Endodermal cell (in vitro differentiated cells): ENCODE data around the gene HEPHL1. TPM values are rescaled to one million over a fixed set of nuclear protein-coding genes. Genes with fewer than 3 reads are reported as not detected.

Experiments
- DNase-seq: peaks from one replicate; pipeline ENCODE4 v3.0.0-alpha.2; 2017
- H3K27ac ChIP-seq: 2 replicates; pipeline ENCODE4 v1.5.1; 2013; ENCODE audit warnings: mild to moderate bottlenecking, low read depth, low read length, moderate library complexity
- H3K27me3 ChIP-seq: 2 replicates; pipeline ENCODE4 v1.6.1; 2013; ENCODE audit warnings: mild to moderate bottlenecking, low read length, moderate library complexity; ENCODE audit not compliant: insufficient read depth, control insufficient read depth, poor library complexity, severe bottlenecking
- H3K36me3 ChIP-seq: 2 replicates; pipeline ENCODE4 v1.7.0; 2013; ENCODE audit warnings: mild to moderate bottlenecking, low read length, moderate library complexity; ENCODE audit not compliant: control insufficient read depth, insufficient read depth
- H3K4me1 ChIP-seq: one replicate; pipeline ENCODE4 v1.7.0; 2013; ENCODE audit warnings: low read length; ENCODE audit not compliant: control insufficient read depth, insufficient read depth
- H3K4me3 ChIP-seq: 2 replicates; pipeline ENCODE4 v1.5.1; 2013; ENCODE audit warnings: mild to moderate bottlenecking, low read length, moderate library complexity
- H3K9ac ChIP-seq: 2 replicates; pipeline ENCODE4 v1.6.1; 2013; ENCODE audit warnings: mild to moderate bottlenecking, low read length, moderate library complexity; ENCODE audit not compliant: poor library complexity, severe bottlenecking; ENCODE audit errors: extremely low read depth
- H3K9me3 ChIP-seq: 2 replicates; pipeline ENCODE4 v1.6.1; 2013; ENCODE audit warnings: mild to moderate bottlenecking, low read length, moderate library complexity; ENCODE audit not compliant: control insufficient read depth
- H3K27ac Mint-ChIP-seq: 2 replicates; pipeline ENCODE4 v1.8.0; 2020; ENCODE audit warnings: mixed read lengths
- H3K27me3 Mint-ChIP-seq: 2 replicates; pipeline ENCODE4 v1.8.0; 2021; ENCODE audit warnings: mild to moderate bottlenecking, mixed read lengths; ENCODE audit not compliant: insufficient read depth
- H3K36me3 Mint-ChIP-seq: 2 replicates; pipeline ENCODE4 v1.8.0; 2020; ENCODE audit warnings: low read depth, mixed read lengths
- H3K4me1 Mint-ChIP-seq: 2 replicates; pipeline ENCODE4 v1.8.0; 2020; ENCODE audit warnings: mixed read lengths
- H3K4me3 Mint-ChIP-seq: 2 replicates; pipeline ENCODE4 v1.8.0; 2020; ENCODE audit warnings: mild to moderate bottlenecking, moderate library complexity, mixed read lengths
- H3K9me3 Mint-ChIP-seq: 2 replicates; pipeline ENCODE4 v1.8.0; 2020; ENCODE audit warnings: mild to moderate bottlenecking, mixed read lengths
- CTCF ChIP-seq: fragments of 200-600 bp; sonication (generic); conservative IDR thresholded peaks from 2 replicates; pipeline ENCODE4 v1.5.0; 2021; ENCODE audit warnings: antibody characterized with exemption, mild to moderate bottlenecking
- WGBS, 2 experiments: methylation state at CpG; one replicate each; pipeline versions ENCODE4 v1.1.5 to v1.1.7; 2013; ENCODE audit warnings: missing lambda C conversion rate in 2 of 2, mixed read lengths in 1 of 2; ENCODE audit not compliant: insufficient coverage in 1 of 2, insufficient read length in 1 of 2; 5-methylcytosine and 5-hydroxymethylcytosine counted together
- total RNA-seq, 2 donors: library from RNA; stranded (reverse); fragmentation: NEBNext Ultra II Directional in 1 of 2; extraction: Animal tissue kit (Norgen Biotek cat#: 25700) in 1 of 2; gene quantifications; 2 replicates in 1 of 2; 3 replicates in 1 of 2; pipeline ENCODE4 v1.2.1, GENCODE V29; 2021

The HEPHL1 gene
- total RNA-seq, 2 donors from 2014 or later: not detected

- Mint-ChIP-seq H3K27ac (no peak overlapping the region), H3K36me3 (no peaks in the 10 kb centered on the region), H3K4me3 (no peak overlapping the region), H3K4me1 (no peaks in the 10 kb centered on the region), H3K27me3 (no peaks in the 10 kb centered on the region), H3K9me3 (no peaks in the 10 kb centered on the region)
- no peaks in the 10 kb centered on the region for H3K36me3 ChIP-seq
- H3K9ac ChIP-seq: no peak overlapping the region
- H3K27me3 ChIP-seq: no peaks in the 10 kb centered on the region
- TF ChIP-seq CTCF: no peak
- H3K4me1 ChIP-seq: no peaks in the 10 kb centered on the region
- no peak overlapping the region for H3K4me3 ChIP-seq
- WGBS, 2 experiments: 83 to 100% methylated on average over 1 of the region's 1 CpG
- no peak overlapping the region for H3K27ac ChIP-seq
- no peak for DNase-seq
- no peaks in the 10 kb centered on the region for H3K9me3 ChIP-seq
These were observed 25.6 kb downstream of the HEPHL1 start for GRCh38 chr11:94046796-94047195.

GRCh38 chr11:94048032-94048709, 27.0 kb downstream of the HEPHL1 start:
- Histone ChIP-seq H3K4me3 (no peak overlapping the region), H3K9me3 (no peaks in the 10 kb centered on the region), H3K27me3 (no peaks in the 10 kb centered on the region), H3K4me1 (no peaks in the 10 kb centered on the region), H3K27ac (no peak overlapping the region), H3K9ac (no peak overlapping the region), H3K36me3 (no peaks in the 10 kb centered on the region)
- Mint-ChIP-seq H3K36me3 (no peaks in the 10 kb centered on the region), H3K27ac (no peak overlapping the region), H3K4me3 (no peak overlapping the region), H3K9me3 (no peaks in the 10 kb centered on the region), H3K4me1 (no peaks in the 10 kb centered on the region), H3K27me3 (no peaks in the 10 kb centered on the region)
- 94 to 100% methylated on average over 1 to 2 of the region's 2 CpGs for WGBS, 2 experiments
- DNase-seq: no peak
- TF ChIP-seq CTCF: no peak

GRCh38 chr11:94049351-94049750, 28.2 kb downstream of the HEPHL1 start:
- Mint-ChIP-seq H3K4me1 (no peaks in the 10 kb centered on the region), H3K27me3 (no peaks in the 10 kb centered on the region), H3K9me3 (no peaks in the 10 kb centered on the region), H3K36me3 (no peaks in the 10 kb centered on the region), H3K27ac (no peak overlapping the region), H3K4me3 (no peak overlapping the region)
- Histone ChIP-seq H3K27ac (no peak overlapping the region), H3K36me3 (no peaks in the 10 kb centered on the region), H3K4me1 (no peaks in the 10 kb centered on the region), H3K4me3 (no peak overlapping the region), H3K9me3 (no peaks in the 10 kb centered on the region), H3K9ac (no peak overlapping the region), H3K27me3 (no peaks in the 10 kb centered on the region)
- WGBS, 2 experiments: 100% methylated on average over 1 of the region's 1 CpG
- TF ChIP-seq CTCF: no peak
- DNase-seq: no peak
